ENCODE data around the gene TSKS.

Gene TSKS

DNA sequence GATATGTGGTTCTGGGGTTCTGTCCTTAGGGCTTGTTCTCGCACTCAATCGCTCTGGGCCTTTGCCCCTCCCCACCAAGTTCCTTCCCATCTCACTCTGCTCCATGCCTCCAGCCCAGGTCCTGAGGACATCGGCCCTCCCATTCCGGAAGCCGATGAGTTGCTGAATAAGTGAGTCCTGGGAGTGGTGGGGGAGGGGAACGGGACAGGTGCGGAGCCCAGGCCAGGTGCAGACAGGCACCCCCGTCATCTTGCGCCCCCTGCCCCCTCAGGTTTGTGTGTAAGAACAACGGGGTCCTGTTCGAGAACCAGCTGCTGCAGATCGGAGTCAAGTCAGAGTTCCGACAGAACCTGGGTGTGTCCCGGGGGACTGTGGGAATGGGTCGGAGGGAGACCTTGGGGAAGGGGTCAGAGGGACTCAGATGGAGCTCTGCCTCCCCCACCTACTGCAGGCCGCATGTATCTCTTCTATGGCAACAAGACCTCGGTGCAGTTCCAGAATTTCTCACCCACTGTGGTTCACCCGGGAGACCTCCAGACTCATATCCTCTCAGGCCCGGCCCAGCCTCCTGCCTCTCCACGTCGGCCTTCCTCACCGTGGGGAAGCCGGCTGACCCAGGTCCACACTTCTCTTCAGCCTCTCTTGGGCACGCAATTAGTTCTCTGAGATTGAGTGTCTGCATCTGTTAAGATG, 39.9 kb upstream of the TSKS start:
- intact Hi-C loops (cut with micrococcal nuclease), result no loop called here

DNA sequence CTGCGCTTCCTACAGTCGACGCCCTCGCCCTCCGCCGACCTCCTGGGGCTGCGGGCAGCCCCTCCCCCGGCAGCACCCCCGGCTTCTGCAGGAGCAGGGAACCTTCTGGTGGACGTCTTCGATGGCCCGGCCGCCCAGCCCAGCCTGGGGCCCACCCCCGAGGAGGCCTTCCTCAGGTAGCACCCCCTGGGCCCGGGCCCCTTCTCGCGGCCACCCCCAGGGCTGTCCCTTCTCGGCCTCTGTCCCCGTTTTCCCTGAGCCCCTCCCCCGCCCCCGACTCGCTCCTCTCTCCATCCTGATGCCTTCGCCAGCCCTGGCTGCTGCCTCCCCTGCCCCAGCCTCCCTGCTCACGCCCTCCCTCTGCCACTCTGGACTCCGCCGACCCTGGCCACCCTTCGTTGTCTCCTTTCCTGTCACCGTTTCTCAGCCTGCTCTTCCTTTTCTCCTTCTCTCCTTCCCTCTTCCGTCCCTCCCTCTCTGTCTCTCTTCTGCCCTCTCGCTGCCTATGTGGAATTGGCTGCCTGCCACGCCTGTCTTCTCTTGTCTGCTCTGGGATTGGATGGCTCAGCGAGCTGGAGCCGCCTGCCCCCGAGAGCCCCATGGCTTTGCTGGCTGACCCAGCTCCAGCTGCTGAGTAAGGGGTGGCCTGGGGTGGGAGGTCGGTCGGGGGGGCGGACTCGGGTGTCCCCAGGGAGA, 39.0 kb upstream of the TSKS start:
- Mint-ChIP-seq H3K27me3 (no peaks in the 10 kb centered on the region), H3K4me3 (no peak overlapping the region), H3K4me1 (ENCODE audit: low read depth) (peaks cover 10% of the 10 kb centered on the region), H3K36me3 (ENCODE audit: low read depth) (peaks cover 99% of the 10 kb centered on the region), H3K27ac (peak overlapping the region; percentile 55), H3K9me3 (no peaks in the 10 kb centered on the region)
- intact Hi-C loops (cut with micrococcal nuclease), result no loop called here

More for the DNA sequence above, 39.9 kb upstream of the TSKS start:
- Mint-ChIP-seq H3K4me3 (no peak overlapping the region), H3K36me3 (ENCODE audit: low read depth) (peaks cover 99% of the 10 kb centered on the region), H3K27ac (peak overlapping the region; percentile 55), H3K9me3 (no peaks in the 10 kb centered on the region), H3K4me1 (ENCODE audit: low read depth) (peaks cover 19% of the 10 kb centered on the region), H3K27me3 (no peaks in the 10 kb centered on the region)

DNA sequence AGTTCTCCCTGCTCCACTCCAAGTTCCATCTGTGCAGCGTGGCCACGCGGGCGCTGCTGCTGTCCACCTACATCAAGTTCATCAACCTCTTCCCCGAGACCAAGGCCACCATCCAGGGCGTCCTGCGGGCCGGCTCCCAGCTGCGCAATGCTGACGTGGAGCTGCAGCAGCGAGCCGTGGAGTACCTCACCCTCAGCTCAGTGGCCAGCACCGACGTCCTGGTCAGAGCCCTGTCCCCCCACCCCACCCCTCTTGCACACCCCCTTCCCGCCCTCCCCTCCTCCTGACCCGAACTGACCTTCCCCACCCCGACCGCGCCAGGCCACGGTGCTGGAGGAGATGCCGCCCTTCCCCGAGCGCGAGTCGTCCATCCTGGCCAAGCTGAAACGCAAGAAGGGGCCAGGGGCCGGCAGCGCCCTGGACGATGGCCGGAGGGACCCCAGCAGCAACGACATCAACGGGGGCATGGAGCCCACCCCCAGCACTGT, 38.3 kb upstream of the TSKS start:
- Mint-ChIP-seq H3K27me3 (no peaks in the 10 kb centered on the region), H3K9me3 (no peaks in the 10 kb centered on the region), H3K4me3 (no peak overlapping the region), H3K36me3 (ENCODE audit: low read depth) (peaks cover 100% of the 10 kb centered on the region), H3K27ac (no peak overlapping the region), H3K4me1 (ENCODE audit: low read depth) (peaks cover 6% of the 10 kb centered on the region)
- intact Hi-C loops (cut with micrococcal nuclease), result no loop called here

GRCh38 chr19:49800771-49801170, 37.7 kb upstream of the TSKS start:
- peak overlapping the region; percentile 58 for H3K27ac Mint-ChIP-seq
- H3K4me1 Mint-ChIP-seq (ENCODE audit: low read depth), result no peaks in the 10 kb centered on the region
- peaks cover 100% of the 10 kb centered on the region for H3K36me3 Mint-ChIP-seq (ENCODE audit: low read depth)

DNA sequence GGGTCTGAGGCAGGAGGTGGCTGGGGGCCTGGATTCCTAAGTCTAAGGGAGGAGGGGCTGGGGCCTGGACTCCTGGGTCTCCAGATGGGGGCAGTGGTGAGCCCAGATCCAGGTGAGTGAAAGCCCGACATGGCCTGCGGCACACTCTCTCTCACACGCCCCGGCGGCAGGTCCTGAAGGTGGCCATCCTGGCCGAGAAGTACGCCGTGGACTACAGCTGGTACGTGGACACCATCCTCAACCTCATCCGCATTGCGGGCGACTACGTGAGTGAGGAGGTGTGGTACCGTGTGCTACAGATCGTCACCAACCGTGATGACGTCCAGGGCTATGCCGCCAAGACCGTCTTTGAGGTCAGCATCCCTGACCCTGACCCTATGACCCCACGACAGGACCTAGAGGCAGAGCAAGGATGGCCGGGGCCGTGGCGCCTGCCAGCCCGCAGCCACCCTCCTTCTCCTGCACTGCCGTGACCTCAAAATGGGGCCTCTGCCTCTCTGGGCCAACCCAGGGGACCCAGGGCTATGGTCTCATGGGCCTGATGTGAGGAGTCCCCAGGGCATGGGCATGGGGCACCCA, 36.8 kb upstream of the TSKS start:
- Mint-ChIP-seq H3K27ac (peak overlapping the region; percentile 58), H3K4me3 (no peak overlapping the region), H3K36me3 (ENCODE audit: low read depth) (peaks cover 100% of the 10 kb centered on the region), H3K27me3 (no peaks in the 10 kb centered on the region), H3K9me3 (no peaks in the 10 kb centered on the region), H3K4me1 (ENCODE audit: low read depth) (no peaks in the 10 kb centered on the region)
- intact Hi-C loops (cut with micrococcal nuclease), result no loop called here

More at GRCh38 chr19:49800771-49801170, 37.7 kb upstream of the TSKS start:
- intact Hi-C loops (cut with micrococcal nuclease), result no loop called here
- no peaks in the 10 kb centered on the region for H3K9me3 Mint-ChIP-seq
- H3K27me3 Mint-ChIP-seq, result no peaks in the 10 kb centered on the region
- no peak overlapping the region for H3K4me3 Mint-ChIP-seq

DNA sequence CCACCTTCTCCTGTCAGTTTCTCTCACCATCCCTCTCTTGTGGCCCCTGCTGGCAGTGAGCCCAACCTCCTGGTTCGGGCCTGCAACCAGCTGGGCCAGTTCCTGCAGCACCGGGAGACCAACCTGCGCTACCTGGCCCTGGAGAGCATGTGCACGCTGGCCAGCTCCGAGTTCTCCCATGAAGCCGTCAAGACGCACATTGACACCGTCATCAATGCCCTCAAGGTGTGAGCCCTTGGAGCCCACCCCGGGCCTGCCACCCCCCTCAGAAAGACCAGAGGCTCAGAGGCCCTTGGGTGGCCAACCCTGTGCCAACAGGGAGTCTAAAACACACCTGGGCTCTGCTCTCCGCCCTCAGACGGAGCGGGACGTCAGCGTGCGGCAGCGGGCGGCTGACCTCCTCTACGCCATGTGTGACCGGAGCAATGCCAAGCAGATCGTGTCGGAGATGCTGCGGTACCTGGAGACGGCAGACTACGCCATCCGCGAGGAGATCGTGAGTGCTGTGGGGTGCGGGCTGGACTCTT, 36.2 kb upstream of the TSKS start:
- no peaks in the 10 kb centered on the region for H3K4me1 Mint-ChIP-seq (ENCODE audit: low read depth)
- H3K36me3 Mint-ChIP-seq (ENCODE audit: low read depth), result peaks cover 100% of the 10 kb centered on the region
- H3K9me3 Mint-ChIP-seq, result no peaks in the 10 kb centered on the region
- H3K27ac Mint-ChIP-seq, result no peak overlapping the region
- no peaks in the 10 kb centered on the region for H3K27me3 Mint-ChIP-seq
- intact Hi-C loops (cut with micrococcal nuclease), result no loop called here
- no peak overlapping the region for H3K4me3 Mint-ChIP-seq

DNA sequence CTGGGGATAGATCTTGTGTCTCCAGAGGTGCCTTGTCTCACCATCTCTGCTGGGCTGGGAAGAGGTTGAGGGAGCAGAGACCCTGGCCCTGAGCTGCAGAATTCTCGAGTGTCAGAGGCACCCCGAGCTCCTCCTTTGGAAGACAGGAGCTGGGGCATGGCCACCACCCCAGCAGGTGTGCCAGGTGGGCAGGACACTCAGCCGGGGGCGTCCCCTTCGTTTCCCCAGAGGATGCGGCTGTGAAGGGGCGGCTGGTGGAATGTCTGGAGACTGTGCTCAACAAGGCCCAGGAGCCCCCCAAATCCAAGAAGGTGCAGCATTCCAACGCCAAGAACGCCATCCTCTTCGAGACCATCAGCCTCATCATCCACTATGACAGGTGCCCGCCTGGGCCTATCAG, 35.5 kb upstream of the TSKS start:
- intact Hi-C loops (cut with micrococcal nuclease), result no loop called here
- H3K36me3 Mint-ChIP-seq (ENCODE audit: low read depth), result peaks cover 100% of the 10 kb centered on the region
- no peak overlapping the region for H3K4me3 Mint-ChIP-seq
- H3K4me1 Mint-ChIP-seq (ENCODE audit: low read depth), result no peaks in the 10 kb centered on the region
- no peaks in the 10 kb centered on the region for H3K9me3 Mint-ChIP-seq
- H3K27me3 Mint-ChIP-seq, result no peaks in the 10 kb centered on the region
- H3K27ac Mint-ChIP-seq, result no peak overlapping the region

- Mint-ChIP-seq H3K36me3 (ENCODE audit: low read depth) (peaks cover 100% of the 10 kb centered on the region), H3K27me3 (no peaks in the 10 kb centered on the region), H3K9me3 (no peaks in the 10 kb centered on the region), H3K4me1 (ENCODE audit: low read depth) (peaks cover 5% of the 10 kb centered on the region), H3K27ac (no peak overlapping the region), H3K4me3 (no peak overlapping the region)
- intact Hi-C loops (cut with micrococcal nuclease), result no loop called here
These were observed 32.5 kb upstream of the TSKS start for GRCh38 chr19:49795615-49796014.

- no peak overlapping the region for H3K27ac Mint-ChIP-seq
- H3K36me3 Mint-ChIP-seq (ENCODE audit: low read depth), result peaks cover 100% of the 10 kb centered on the region
- H3K27me3 Mint-ChIP-seq, result no peaks in the 10 kb centered on the region
- H3K9me3 Mint-ChIP-seq, result no peaks in the 10 kb centered on the region
- intact Hi-C loops (cut with micrococcal nuclease), result no loop called here
- H3K4me1 Mint-ChIP-seq (ENCODE audit: low read depth), result peaks cover 5% of the 10 kb centered on the region
- H3K4me3 Mint-ChIP-seq, result no peak overlapping the region
These were observed 30.4 kb upstream of the TSKS start for GRCh38 chr19:49793561-49793840.

DNA sequence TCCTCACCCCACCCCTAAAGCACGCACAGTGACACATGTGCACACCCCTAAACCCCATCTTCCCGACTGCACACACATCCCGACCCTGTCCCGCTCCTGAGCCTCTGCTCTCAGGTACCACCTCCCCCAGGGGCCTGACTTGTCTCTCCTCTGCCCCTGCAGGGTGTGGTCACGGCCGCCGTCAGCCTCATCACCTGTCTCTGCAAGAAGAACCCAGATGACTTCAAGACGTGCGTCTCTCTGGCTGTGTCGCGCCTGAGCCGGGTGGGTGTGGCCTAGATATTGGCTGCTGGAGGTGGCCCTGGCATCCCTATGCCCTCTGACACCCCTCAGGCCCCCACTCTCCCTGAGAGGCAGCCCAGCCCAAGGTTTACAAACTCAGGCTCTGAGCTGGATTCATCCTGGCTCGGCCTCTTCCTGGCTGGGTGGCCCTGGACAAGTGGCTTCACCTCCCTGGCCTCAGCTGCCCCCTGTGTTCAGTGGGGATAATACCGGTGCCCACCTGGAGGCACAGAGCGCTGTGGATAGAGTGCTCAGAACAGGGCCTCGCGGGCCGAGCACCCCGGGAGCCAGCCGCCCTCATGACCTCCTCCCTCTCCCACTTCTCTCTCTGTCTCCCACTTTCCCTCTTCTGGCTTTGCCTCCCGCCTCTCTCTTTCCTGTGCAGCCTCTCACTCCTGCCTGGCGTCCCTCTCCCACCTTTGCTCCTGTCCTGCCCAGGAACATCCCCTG, 29.9 kb upstream of the TSKS start:
- peaks cover 5% of the 10 kb centered on the region for H3K4me1 Mint-ChIP-seq (ENCODE audit: low read depth)
- intact Hi-C loops (cut with micrococcal nuclease), result no loop called here
- H3K9me3 Mint-ChIP-seq, result no peaks in the 10 kb centered on the region
- H3K27ac Mint-ChIP-seq, result no peak overlapping the region
- H3K36me3 Mint-ChIP-seq (ENCODE audit: low read depth), result peaks cover 100% of the 10 kb centered on the region
- H3K4me3 Mint-ChIP-seq, result no peak overlapping the region
- no peaks in the 10 kb centered on the region for H3K27me3 Mint-ChIP-seq

- Mint-ChIP-seq H3K4me3 (no peak overlapping the region), H3K27me3 (no peaks in the 10 kb centered on the region), H3K36me3 (ENCODE audit: low read depth) (peaks cover 99% of the 10 kb centered on the region), H3K27ac (no peak overlapping the region), H3K9me3 (no peaks in the 10 kb centered on the region), H3K4me1 (ENCODE audit: low read depth) (peaks cover 5% of the 10 kb centered on the region)
- intact Hi-C loops (cut with micrococcal nuclease), result no loop called here
These were observed 28.8 kb upstream of the TSKS start for GRCh38 chr19:49791776-49792445.

DNA sequence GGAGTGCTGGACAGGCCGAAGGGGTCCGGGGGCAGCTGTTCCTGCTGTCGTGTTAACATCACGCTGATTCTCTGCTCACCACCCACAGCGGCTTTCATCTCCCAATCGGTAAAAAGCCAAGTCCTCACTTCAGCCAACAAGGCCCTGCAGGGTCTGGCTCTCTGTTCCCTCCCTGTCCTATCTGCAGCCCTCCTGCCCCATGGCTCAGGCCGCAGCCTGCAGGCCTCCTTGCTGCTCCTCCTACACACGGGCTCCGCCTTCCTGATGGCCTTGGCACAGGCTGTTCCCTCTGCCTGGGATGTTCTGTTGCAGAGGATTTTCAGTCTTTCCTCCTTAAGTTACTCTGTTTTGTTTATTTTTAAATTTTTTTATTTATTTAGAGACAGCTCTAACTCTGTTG, 27.8 kb upstream of the TSKS start:
- peaks cover 99% of the 10 kb centered on the region for H3K36me3 Mint-ChIP-seq (ENCODE audit: low read depth)

DNA sequence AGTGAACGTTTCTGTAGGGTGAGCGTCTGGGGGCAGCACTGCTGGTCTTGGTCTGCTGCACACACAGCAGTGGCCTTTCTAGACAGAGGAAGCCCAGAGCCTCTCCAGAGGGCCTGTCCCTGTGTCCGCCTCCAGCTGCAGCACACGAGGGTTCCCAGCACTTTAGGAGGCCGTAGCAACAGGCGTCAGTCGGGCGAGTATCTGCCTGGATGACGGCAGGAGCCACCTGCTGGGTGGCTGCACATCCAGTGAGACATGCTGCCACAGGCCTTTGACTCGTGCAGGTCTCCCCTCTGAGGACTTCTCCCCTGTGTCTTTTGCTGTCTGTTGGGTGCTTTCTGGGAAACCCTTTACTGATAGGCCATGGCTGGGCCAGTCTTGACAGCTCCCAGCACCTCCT, 25.8 kb upstream of the TSKS start:
- H3K4me3 Mint-ChIP-seq, result no peak overlapping the region
- no peak overlapping the region for H3K27ac Mint-ChIP-seq
- H3K27me3 Mint-ChIP-seq, result no peaks in the 10 kb centered on the region
- no peaks in the 10 kb centered on the region for H3K9me3 Mint-ChIP-seq
- H3K4me1 Mint-ChIP-seq (ENCODE audit: low read depth), result peaks cover 22% of the 10 kb centered on the region
- H3K36me3 Mint-ChIP-seq (ENCODE audit: low read depth), result peaks cover 97% of the 10 kb centered on the region
- intact Hi-C loops (cut with micrococcal nuclease), result no loop called here

More for the DNA sequence above, 27.8 kb upstream of the TSKS start:
- H3K4me1 Mint-ChIP-seq (ENCODE audit: low read depth), result peaks cover 14% of the 10 kb centered on the region
- intact Hi-C loops (cut with micrococcal nuclease), result no loop called here
- no peaks in the 10 kb centered on the region for H3K27me3 Mint-ChIP-seq
- H3K4me3 Mint-ChIP-seq, result no peak overlapping the region
- H3K9me3 Mint-ChIP-seq, result no peaks in the 10 kb centered on the region
- no peak overlapping the region for H3K27ac Mint-ChIP-seq

Measured in dendritic cell treated with granulocyte-macrophage colony-stimulating factor and Interleukin-4, amounts not matched to agents 40 ng/mL and 50 ng/mL, for 4 days (primary cell).